A549 treated with GW870086 at 1 μM for 4 hours (cell line): ENCODE data around the gene SULT2A1. TPM values are rescaled to one million over a fixed set of nuclear protein-coding genes. Genes with fewer than 3 reads are reported as not detected.

Experiments used
- total RNA-seq: library from RNA; stranded (reverse); fragments of 200-300 nt; extraction: Qiagen RNA extraction; gene quantifications from 5 replicates; pipeline ENCODE4 v1.2.3, GENCODE V29; 2022; ENCODE audit warnings: low read depth

The SULT2A1 gene, protein sequence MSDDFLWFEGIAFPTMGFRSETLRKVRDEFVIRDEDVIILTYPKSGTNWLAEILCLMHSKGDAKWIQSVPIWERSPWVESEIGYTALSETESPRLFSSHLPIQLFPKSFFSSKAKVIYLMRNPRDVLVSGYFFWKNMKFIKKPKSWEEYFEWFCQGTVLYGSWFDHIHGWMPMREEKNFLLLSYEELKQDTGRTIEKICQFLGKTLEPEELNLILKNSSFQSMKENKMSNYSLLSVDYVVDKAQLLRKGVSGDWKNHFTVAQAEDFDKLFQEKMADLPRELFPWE
- not detected in 5 replicates for total RNA-seq

DNA sequence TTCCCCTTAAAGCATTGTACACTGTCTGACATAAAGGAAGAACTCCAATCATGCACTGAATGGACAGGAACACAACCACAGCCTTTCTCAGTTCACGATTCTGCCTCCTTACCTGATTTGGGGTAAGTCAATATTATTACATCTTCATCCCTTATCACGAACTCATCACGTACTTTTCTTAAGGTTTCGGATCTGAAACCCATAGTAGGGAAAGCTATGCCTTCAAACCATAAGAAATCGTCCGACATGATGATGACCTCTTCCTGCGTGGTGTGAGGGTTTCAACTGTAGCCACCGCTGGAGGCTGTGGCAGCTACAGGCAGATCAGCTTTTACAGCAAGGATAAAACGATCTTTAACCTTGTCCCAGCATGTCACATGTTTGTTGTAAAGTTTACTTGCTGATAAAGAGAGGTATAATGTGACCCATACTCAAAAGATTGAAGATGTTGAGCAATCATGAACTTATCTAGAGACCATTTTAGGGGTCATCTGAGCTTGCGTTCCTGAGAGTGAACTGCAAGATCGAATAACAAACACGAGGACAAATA is at the start of gene SULT2A1:
Gene SULT2A1, minus strand, starts transcription at position 306 of the 550 bp plus-strand sequence. Its CDS starts 58 bp downstream, at position 248.

DNA sequence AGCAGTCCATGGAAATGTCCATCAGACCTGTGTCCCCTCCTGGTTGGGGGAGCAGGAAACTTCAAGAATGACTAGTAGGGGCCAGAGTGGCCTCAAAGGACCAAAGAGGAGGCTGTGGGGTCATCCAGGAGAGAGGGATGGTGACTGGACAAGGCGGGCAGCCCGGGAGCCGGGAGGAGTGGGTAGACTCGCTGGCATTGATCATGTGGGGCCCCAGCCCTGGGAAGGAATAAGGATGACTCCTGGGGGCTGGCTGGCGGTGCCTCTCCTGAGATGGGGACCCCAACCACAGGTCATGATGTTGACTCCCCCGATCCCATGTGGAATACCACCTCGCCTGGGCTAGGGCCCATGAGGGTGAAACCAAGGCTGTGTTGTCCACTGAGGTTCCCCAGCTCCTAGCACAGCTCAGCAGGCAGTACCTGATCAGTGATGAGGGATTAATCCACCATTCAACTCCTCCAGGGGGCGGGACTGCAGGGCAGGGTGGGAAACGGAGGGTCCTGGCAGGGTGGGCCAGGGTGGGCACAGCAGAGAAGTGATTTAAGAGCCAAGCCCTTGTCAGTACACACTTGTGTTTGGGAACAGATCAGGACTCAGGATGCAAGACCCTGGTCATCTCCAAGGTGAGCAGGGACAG is 27.3 kb downstream of the SULT2A1 start, which contains the start of gene TPRX2:
Gene TPRX2, plus strand, starts transcription at position 590 of the 640 bp plus-strand sequence. Its CDS starts 12 bp downstream, at position 602.

DNA sequence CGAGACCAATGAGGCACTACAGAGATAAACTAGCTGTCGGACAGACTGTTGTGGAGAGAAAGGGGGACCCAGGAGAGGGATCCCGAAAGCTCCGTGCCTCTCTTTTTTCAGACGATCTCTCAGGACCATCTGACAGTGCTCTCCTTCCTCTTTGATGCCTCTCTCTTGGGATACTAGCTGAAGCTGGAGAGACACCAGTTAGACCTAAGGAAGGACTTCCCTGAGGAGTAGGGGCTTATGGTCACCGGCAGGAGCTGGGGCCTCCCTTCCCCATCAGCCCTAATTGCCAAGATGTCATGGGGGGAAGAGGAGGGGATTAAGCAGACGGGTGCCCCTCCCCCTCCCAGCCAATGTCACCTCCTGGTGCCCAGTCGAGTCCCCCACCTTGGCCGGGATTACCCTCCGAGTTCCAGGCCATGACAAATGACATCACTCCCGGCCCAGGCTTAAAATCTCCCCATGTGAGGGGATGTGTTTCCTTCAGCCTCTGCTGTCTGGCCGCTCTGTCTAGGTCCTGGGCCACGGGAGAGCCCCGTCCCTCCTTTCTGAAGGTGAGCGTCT is 64.6 kb downstream of the SULT2A1 start, which contains the start of gene CRX:
Gene CRX, plus strand, starts transcription at position 478 of the 561 bp plus-strand sequence. CDS start 12,507 bp downstream, outside the sequence.

Other genes with a start within 250 kb of the SULT2A1 start
- 124 to 157 TPM (median 150 TPM) in 5 replicates for gene EHD2, start 172.9 kb downstream of the SULT2A1 start, total RNA-seq
- 227 to 278 TPM (median 248 TPM) in 5 replicates for gene NOP53, start 140.8 kb downstream of the SULT2A1 start, total RNA-seq
- gene SELENOW, start 107.6 kb downstream of the SULT2A1 start, total RNA-seq = 108 to 168 TPM (median 159 TPM) in 5 replicates
- not detected in 5 replicates for gene TPRX1, start 81.8 kb downstream of the SULT2A1 start, total RNA-seq
- not detected in 5 replicates for gene CRX, start 64.4 kb downstream of the SULT2A1 start, total RNA-seq
- not detected in 5 replicates for gene TPRX2, start 27.1 kb downstream of the SULT2A1 start, total RNA-seq
- not detected in 5 replicates for gene BSPH1, start 105.9 kb upstream of the SULT2A1 start, total RNA-seq
- not detected in 5 replicates for gene ELSPBP1, start 108.3 kb upstream of the SULT2A1 start, total RNA-seq
- gene CABP5, start 157.8 kb upstream of the SULT2A1 start, total RNA-seq = not detected in 5 replicates
- gene PLA2G4C, start 224.5 kb upstream of the SULT2A1 start, total RNA-seq = 7.9 to 17.2 TPM (median 10.4 TPM) in 5 replicates